GM21737 (cell line): ENCODE results near the gene MORN5.

Source experiments
- ATAC-seq: cut with Tn5 transposase; IDR thresholded peaks from one replicate; pipeline ENCODE4 v1.9.1; 2021; ENCODE audit warnings: mild to moderate bottlenecking, moderate library complexity; ENCODE audit not compliant: unreplicated experiment

The MORN5 gene

GRCh38 chr9:122214507-122214906 is 54.8 kb downstream of the MORN5 start:
- ATAC-seq = no peak

DNA sequence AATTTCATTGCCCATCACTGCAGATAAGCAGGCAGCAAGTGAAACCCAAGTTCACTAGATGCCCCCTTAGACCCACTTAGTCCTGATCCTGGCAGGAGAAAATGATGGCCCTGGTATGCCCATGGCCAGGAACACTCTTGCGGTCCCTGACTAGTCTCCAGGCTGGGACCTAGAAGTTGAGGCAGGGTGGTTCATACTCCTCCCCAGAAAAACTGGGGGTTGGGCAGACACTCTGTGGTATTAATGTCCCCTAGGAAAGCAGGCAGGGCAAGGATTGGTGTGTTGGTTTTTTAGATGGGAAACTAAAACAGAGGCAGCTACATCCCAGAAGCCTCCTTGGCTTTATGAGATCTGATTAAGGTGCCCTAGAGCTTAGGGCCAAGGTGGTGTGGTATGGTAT is 56.0 kb downstream of the MORN5 start:
- no peak for ATAC-seq

GRCh38 chr9:122216138-122216797 is 56.6 kb downstream of the MORN5 start:
- ATAC-seq = no peak

GRCh38 chr9:122216798-122217418 is 57.2 kb downstream of the MORN5 start:
- no peak for ATAC-seq

GRCh38 chr9:122217640-122218039 is 57.9 kb downstream of the MORN5 start:
- no peak for ATAC-seq

- ATAC-seq = no peak
These were observed 58.6 kb downstream of the MORN5 start for GRCh38 chr9:122218071-122218934.

DNA sequence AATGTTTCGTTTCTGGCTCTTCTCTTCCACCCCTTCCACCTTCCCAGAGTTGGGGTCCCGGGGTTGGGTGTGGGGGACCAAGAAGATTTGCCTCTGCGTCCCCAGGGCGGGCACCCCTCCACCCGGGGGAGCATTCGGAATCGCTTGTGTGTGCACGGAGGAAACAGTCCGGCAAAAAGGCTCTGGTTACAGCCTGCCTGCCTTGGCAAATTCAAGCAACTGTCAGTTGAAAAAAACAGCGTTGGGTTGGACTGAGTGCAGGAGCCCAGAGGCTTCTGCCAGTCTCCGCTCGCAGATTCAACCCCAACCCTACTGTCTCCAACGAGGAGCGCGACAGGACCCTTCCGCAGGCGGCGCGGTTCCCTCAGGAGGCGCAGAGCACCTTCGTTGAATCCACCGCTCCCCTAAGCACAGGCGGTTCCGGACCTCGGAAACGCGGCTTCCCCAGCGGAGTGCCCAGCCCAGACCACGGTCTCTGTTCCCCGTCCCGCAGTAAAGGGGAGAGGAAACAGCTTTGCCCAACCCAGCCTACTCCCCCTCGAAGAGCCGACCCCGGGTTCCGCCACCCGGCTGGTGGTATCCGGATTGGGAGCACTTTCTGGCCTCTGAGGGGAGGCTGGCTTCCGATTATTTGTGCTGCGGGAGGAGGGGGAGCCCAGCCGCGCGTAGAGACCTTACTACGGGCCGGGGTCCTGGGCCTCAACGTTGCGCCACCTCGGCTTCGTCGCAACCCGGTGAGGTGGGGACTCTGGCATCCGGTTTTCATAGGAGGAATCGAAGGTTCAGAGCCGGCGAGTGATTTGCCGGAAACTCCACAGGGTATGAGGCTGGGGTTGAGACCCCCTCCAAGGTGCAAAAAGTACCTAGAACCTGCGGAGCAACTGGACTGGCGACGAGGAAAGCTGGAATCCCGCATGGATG is 59.5 kb downstream of the MORN5 start:
- no peak for ATAC-seq

DNA sequence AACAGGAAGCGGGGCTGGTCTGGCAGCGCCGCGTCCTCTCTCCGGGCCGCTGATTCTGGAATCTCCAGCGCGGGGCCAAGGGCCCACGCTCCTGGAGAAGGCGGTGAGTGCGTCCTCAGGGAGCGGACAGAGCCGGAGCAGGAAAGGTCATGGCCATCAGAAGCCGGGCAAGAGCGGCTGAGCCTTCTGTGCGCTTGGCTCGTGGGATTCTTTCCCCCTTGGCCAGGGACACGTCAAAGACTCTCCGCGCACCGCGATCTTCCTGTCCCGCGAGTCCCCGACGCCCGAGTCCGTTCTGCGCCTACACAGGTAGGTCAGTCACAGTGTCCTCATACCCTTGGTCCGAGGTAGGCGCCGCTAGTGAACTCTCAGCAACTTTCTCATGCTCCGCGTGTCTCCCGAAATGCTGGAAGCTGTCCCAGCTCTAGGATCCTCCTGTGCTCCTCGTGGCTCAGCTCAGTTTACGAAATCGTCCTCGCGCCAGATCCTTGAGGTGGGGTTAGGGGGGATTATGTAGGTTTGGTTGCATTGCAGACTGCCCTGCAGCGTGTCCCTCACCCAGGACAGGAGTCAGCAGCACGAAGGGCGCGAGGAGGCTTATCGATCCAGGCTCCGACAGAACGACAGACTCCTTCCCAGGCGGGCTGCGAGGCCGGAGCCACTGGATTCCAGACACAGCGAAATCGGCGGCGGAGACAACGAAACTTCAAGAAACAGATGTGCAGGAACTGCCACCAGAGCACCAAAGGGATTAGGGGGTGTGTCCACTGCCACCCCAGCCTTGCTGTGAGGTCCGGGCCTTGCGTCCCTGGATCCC is 60.4 kb downstream of the MORN5 start:
- ATAC-seq = no peak

DNA sequence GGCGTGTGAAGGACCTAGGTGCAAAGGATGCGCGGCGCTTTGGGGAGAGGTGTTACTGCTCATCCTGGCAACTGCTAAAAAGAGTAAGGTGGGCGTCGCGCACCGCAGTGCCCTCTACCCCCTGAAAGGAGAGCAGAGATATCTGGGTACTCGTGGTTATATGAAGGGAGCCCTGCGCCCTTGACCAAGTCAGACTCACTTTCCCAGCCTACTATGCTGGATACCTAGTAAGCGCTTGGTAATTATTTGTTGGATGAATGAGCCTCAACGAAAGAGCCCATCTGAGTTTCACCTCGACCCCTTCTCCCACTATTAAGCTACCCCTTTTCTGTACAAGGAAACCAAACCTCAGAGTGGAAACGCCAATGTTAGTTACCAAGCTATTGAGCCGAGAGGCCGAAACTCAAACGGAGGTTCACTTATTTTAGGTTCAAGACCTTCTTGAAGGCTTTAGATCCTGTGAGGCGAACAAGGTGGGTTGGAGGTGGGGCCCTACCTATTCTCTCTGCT is 61.0 kb downstream of the MORN5 start:
- no peak for ATAC-seq

DNA sequence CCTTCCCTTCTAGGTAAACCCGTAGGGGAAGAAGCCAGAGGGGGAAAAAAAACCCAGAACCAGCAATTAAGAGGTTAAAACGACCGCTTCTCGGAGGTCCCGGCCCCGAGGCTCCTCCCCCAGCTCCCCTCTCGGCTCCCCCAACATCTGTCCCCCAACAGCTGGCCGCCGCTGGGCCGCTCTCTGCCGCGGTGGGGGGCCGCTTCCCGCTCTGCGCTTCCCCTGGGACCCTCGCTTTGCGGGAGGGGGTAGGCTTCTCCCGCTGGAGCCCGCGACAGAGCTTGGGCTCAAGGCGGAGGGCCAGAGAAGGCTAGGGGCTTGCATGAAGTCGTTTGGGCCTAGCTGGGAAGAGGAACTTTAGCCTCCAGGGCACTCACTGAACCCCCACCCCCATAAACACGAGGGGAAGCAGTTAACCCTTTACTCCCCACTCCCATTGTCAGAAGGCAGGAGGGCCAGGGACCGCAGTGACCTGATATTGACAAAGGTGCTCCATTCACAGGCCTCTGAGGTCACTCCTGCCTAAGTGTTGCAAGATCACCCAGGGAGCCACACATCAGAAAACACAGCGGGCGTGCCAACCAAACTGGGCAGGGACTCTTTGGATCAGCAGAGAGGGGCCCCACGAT is 61.6 kb downstream of the MORN5 start:
- ATAC-seq = no peak

GRCh38 chr9:122222791-122223190 is 63.1 kb downstream of the MORN5 start:
- no peak for ATAC-seq

GRCh38 chr9:122223435-122223834 is 63.7 kb downstream of the MORN5 start:
- ATAC-seq = no peak

- no peak for ATAC-seq
These were observed 65.8 kb downstream of the MORN5 start for GRCh38 chr9:122225312-122226141.

DNA sequence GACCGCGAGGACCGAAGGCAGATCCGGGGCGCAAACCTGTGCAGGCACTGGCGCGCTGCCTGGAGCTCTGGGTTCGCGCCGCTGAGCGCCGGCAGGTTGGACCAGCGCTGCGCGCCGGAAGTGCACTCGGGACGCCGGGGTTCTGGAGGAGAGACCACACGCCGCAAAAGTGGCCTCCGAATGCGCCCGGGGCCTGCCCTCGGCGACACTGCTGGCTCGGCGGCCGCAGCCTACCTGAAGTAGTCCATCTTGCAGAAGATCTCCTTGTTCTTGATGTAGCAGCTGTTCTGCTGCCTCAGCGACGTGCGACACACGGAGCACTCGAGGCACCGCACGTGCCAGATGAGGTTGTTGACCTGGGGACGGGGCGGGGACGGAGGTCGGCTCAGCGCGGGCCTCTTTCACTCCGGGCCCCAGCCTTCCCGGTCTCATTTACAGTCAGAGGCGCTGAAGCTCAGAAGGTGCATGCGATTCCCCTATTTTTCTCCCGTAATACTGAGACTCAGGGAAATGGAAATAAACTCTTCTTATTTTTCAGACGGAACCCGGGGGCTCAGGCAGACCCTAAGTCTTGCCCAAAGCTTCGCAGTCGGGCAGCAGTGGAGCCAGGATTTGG is 66.5 kb downstream of the MORN5 start:
- no peak for ATAC-seq

DNA sequence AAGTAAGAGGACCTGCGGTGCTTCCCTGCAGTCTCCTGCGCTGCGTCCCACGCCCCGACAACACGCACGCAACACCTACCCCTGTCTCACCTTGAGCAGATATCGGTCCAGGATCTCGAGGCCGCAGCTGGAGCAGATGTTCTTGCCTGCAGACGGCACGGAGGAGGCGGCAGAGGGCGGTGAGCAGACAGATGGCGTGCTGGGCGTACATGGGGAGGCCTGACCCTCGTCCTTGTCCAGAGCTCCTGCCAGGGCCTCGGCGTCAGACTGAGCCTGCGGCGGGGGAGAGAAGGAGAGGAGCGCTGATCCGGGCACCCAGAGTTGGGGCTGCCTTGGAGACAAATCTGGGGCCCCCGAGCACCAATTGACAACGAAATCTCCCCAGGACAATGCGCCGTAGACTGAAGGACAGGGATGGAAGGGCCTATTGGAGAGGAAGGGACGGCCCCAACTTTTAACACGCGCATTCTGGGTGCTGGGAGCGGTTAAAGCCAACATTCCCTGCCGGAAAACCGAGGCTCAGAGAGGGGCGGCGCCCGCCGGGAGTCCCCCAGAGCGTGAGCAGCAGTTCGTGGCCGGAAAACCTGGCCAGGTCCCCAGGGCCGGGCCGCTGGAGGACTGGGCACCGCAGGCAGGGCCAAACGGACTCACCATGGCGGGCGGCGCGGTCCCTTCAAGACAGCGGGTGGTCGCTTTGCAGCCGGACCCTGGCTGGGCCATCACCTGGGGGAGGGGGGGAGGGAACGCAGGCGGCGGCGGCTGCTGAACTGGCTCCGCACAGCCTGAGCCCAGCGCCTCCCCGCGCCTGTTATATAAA is 67.3 kb downstream of the MORN5 start:
- ATAC-seq = no peak

- no peak for ATAC-seq
These were observed 67.8 kb downstream of the MORN5 start for GRCh38 chr9:122227575-122227900.

GRCh38 chr9:122228191-122228567 is 68.5 kb downstream of the MORN5 start:
- ATAC-seq = no peak
